Measurements from ENCODE around the gene MUC5AC. TPM values are rescaled to one million over a fixed set of nuclear protein-coding genes. Genes with fewer than 3 reads are reported as not detected.

MUC5AC gene
- total RNA-seq, 1 experiment from 2014 or later = 0.11 TPM

DNA sequence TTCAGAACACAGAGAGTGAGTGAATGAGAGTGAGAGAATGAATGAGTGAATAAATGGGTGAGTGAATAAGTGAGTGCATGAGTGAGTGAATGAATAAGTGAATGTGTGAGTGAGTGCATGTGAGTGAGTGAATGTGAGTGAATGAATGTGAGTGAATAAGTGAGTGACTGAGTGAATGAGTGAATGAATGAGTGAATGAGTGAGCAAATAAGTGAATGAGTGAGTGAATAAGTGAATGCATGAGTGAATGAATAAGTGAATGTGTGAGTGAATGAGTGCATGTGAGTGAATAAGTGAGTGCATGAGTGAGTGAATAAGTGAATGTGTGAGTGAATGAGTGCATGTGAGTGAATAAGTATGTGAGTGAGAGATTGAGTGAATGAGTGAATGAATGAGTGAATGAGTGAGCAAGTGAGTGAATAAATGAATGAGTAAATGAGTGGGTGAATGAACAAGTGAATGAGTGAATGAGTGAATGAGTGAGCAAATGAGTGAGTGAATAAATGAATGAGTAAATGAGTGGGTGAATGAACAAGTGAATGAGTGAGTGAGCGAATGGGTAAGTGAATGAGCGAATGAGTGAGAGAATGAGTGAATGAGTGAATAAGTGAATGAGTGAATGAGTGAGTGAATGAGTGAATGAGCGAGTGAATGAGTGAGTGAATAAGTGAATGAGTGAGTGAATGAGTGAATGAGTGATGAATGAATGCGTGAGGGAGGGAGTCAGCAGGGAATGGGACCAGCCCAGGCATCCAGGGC lies 43.8 kb downstream of the MUC5AC start:
- Histone ChIP-seq H2AFZ (ENCODE audit: low read length) (no peak overlapping the region), H3K4me3 (ENCODE audit: low read length) (no peak overlapping the region), H3K9me2 (replicated peaks; ENCODE audit: low read length) (no peaks in the 10 kb centered on the region), H3K9me3 (ENCODE audit: low read length) (no peaks in the 10 kb centered on the region), H3F3A (ENCODE audit: low read length, unreplicated experiment) (no peaks in the 10 kb centered on the region), H3K27me3 (ENCODE audit: low read length) (no peaks in the 10 kb centered on the region), H3K4me1 (ENCODE audit: insufficient read depth, low read length) (peaks cover 30% of the 10 kb centered on the region), H3K79me2 (ENCODE audit: low read length) (no peaks in the 10 kb centered on the region), H3K4me2 (ENCODE audit: low read length) (no peak overlapping the region), H3K9ac (ENCODE audit: low read length) (no peak overlapping the region), H3K36me3 (ENCODE audit: low read depth, low read length) (no peaks in the 10 kb centered on the region), H3K27ac (ENCODE audit: low read length) (no peak overlapping the region), H4K20me1 (ENCODE audit: low read length) (no peaks in the 10 kb centered on the region)
- intact Hi-C loops (cut with micrococcal nuclease) = loop anchor here (1.0 to 5.0 kb wide), 4 partner anchors 26 to 84 kb away; no protein-coding TSS in a partner anchor
- POLR2A ChIA-PET (ENCODE audit: unreplicated experiment) = no interaction called here
- no TSS peak for BruUV-seq (replicated peaks)
- ATAC-seq = no peak
- CTCF ChIA-PET = no interaction called here
- TF ChIP-seq, protein P1, sequence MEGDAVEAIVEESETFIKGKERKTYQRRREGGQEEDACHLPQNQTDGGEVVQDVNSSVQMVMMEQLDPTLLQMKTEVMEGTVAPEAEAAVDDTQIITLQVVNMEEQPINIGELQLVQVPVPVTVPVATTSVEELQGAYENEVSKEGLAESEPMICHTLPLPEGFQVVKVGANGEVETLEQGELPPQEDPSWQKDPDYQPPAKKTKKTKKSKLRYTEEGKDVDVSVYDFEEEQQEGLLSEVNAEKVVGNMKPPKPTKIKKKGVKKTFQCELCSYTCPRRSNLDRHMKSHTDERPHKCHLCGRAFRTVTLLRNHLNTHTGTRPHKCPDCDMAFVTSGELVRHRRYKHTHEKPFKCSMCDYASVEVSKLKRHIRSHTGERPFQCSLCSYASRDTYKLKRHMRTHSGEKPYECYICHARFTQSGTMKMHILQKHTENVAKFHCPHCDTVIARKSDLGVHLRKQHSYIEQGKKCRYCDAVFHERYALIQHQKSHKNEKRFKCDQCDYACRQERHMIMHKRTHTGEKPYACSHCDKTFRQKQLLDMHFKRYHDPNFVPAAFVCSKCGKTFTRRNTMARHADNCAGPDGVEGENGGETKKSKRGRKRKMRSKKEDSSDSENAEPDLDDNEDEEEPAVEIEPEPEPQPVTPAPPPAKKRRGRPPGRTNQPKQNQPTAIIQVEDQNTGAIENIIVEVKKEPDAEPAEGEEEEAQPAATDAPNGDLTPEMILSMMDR (conservative IDR thresholded peaks at IDR 0.05; ENCODE audit: low read depth, low read length) = no peak
- TF ChIP-seq EZH2phosphoT487 (IDR thresholded peaks at IDR 0.05; ENCODE audit: borderline replicate concordance, low read length) = no peak
- TF ChIP-seq EZH2 (IDR thresholded peaks at IDR 0.05; ENCODE audit: low read length, unreplicated experiment) = no peak
- DNase-seq = no peak

DNA sequence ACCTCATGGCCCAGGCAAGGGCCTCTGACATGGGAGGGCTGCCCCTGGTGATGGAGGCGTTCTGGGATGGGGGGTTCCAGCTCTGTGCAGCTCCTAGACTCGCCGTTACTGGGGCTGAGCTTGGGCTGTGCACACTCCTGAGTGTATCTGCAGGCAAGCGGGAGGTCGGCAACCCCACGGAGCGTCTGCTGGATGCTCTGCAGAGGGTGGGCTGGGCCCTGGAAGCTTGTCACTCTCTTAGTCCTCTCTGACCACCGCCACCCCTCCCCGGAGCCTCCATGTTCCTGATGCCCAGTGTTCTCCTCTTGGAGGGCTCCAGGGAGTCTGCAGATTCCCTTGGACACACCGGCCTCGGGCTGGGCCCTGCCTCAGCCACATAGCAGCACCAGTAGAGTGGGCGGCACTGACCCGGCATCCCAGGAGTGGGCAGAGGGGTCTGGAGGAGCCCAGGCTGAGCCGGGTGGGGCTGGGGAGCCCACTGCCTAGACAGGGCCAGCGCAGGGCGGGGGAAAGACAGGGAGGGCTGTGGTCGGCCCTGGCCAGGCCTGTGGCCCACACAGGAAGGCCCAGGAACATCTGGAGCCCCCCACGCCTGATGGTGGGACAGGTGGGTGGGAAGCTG lies 44.5 kb downstream of the MUC5AC start:
- Histone ChIP-seq H3K9ac (ENCODE audit: low read length) (no peak overlapping the region), H3K9me3 (ENCODE audit: low read length) (no peaks in the 10 kb centered on the region), H3K4me3 (ENCODE audit: low read length) (no peak overlapping the region), H2AFZ (ENCODE audit: low read length) (no peak overlapping the region), H3K4me1 (ENCODE audit: insufficient read depth, low read length) (peaks cover 30% of the 10 kb centered on the region), H3K27ac (ENCODE audit: low read length) (no peak overlapping the region), H3K27me3 (ENCODE audit: low read length) (no peaks in the 10 kb centered on the region), H3K4me2 (ENCODE audit: low read length) (no peak overlapping the region), H3K79me2 (ENCODE audit: low read length) (no peaks in the 10 kb centered on the region), H3K36me3 (ENCODE audit: low read depth, low read length) (no peaks in the 10 kb centered on the region), H3F3A (ENCODE audit: low read length, unreplicated experiment) (no peaks in the 10 kb centered on the region), H3K9me2 (replicated peaks; ENCODE audit: low read length) (no peaks in the 10 kb centered on the region), H4K20me1 (ENCODE audit: low read length) (no peaks in the 10 kb centered on the region)
- DNase-seq (no peak), ATAC-seq (no peak; the same call in 1 of the 2 replicates)
- BruUV-seq (replicated peaks) = no TSS peak
- ChIA-PET CTCF (no interaction called here), POLR2A (ENCODE audit: unreplicated experiment) (no interaction called here)
- no peak for TF ChIP-seq EZH2 (IDR thresholded peaks at IDR 0.05; ENCODE audit: low read length, unreplicated experiment)
- TF ChIP-seq, protein P1 (conservative IDR thresholded peaks at IDR 0.05; ENCODE audit: low read depth, low read length) = no peak
- no peak for TF ChIP-seq EZH2phosphoT487 (IDR thresholded peaks at IDR 0.05; ENCODE audit: borderline replicate concordance, low read length)
- intact Hi-C loops (cut with micrococcal nuclease) = loop anchor here (1.0 to 5.0 kb wide), 4 partner anchors 25 to 85 kb away; no protein-coding TSS in a partner anchor
